ENCODE measurements around the gene SORCS2.

DNA sequence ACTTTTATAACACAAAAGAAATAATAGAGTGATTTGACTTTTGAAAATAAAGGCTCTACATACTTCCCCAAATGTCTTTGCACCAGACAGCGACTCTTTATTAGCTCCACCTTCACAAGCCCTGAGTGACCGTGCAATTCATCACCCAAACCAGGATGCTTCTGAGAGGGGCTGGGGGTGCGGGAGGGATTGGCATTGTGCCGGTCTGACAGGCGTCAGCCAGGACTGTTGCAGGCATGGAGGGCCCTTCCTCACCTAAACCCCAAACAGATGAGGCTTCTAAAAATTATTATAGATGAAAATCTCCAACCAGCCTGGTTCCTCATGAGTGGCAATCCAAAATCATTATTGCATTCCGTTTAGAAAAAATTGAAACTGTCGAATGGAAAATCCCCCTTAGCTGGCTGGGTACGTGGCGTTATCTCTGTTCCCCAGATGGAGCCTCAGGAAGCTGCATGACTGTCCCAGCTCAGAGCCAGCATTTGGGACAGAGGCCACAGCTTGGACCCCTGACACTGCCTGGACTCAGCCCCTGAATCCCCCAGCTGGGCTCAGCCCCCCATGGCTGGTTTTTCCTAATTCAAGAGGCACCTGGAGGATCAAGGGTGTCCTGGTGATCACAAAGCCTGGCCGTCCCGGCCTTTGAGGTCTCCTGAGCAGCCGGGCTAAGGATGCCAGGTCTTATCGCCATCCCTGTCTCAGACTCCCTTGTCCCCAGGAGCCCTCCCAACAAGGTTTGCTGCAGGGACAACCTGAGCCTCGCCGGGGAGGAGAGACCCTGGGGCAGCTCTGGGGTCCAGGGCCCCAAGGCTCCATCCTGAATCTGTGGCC lies 60.4 kb downstream of the SORCS2 start:
- TF ChIP-seq, protein P1, sequence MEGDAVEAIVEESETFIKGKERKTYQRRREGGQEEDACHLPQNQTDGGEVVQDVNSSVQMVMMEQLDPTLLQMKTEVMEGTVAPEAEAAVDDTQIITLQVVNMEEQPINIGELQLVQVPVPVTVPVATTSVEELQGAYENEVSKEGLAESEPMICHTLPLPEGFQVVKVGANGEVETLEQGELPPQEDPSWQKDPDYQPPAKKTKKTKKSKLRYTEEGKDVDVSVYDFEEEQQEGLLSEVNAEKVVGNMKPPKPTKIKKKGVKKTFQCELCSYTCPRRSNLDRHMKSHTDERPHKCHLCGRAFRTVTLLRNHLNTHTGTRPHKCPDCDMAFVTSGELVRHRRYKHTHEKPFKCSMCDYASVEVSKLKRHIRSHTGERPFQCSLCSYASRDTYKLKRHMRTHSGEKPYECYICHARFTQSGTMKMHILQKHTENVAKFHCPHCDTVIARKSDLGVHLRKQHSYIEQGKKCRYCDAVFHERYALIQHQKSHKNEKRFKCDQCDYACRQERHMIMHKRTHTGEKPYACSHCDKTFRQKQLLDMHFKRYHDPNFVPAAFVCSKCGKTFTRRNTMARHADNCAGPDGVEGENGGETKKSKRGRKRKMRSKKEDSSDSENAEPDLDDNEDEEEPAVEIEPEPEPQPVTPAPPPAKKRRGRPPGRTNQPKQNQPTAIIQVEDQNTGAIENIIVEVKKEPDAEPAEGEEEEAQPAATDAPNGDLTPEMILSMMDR (IDR thresholded peaks at IDR 0.05): no peak
- TF ChIP-seq EZH2 (IDR thresholded peaks at IDR 0.05; ENCODE audit: borderline replicate concordance, insufficient read depth, low read depth, low read length, poor library complexity, severe bottlenecking): no peak
